Head of caudate nucleus (tissue), 42 donors: Measurements from ENCODE around the gene KIAA1210.

Source experiments
- DNase-seq, 42 donors: peaks; one replicate each; pipeline versions ENCODE4 v3.0.0 to v3.0.0-alpha.2; 2020 to 2021; ENCODE audit warnings: mixed read lengths in 7 of 42
- intact Hi-C: fragments of 100-400 bp; cut with DNase I; formaldehyde crosslinking; loops from one replicate; pipeline ENCODE4 v1.15.0; 2022

Gene KIAA1210

GRCh38 chrX:119127650-119128049 lies at the start of gene KIAA1210:
Gene KIAA1210 (minus strand): TSS chrX:119127812. CDS start chrX:119123642, 4,170 bp downstream.
- intact Hi-C loops, result no loop called here
- no peak for DNase-seq

DNA sequence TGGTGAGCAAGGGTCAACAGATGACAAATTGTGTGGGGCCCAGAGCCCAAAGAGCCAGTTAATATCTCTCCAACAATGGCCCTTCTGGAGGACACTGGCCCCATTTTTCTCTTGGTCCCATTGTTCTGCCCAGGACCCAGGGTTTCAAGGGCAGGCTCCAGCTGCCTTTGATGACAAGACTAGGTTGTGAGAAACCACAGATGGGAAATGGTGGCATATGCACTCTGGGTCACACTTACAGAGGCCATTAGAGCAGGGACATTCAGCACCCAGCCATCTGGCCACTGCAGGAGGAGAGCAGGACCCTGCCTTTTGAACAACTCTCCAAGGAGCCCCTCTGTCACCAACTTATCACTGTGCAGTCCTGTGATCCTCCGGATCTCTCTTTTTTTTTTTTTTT lies 49.7 kb upstream of the KIAA1210 start:
- intact Hi-C loops, result no loop called here
- DNase-seq, result peak in 5 of 42 donors; percentile 11 to 33 (median 22)

GRCh38 chrX:119174900-119175299 lies 47.3 kb upstream of the KIAA1210 start:
- intact Hi-C loops, result no loop called here
- no peak for DNase-seq

DNA sequence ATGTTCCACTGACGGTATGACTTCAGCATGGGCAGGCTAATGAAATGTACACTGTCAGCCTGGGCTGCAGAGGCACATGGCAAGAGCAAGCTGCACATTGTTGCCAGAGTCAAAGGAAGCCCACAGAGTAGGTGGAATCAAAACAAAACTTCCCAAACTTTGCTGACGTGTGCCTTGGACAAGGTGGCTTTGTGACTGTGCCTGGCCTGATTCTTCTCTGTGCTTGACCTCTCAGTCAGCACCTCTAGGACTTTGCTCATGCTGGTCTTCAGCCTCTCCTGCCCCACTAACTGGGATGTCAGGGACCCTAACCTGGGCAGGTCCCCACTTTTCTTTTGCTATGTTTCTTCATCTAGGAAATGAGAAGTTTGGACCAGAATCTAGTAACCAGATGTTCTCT lies 40.5 kb upstream of the KIAA1210 start:
- intact Hi-C loops, result no loop called here

DNA sequence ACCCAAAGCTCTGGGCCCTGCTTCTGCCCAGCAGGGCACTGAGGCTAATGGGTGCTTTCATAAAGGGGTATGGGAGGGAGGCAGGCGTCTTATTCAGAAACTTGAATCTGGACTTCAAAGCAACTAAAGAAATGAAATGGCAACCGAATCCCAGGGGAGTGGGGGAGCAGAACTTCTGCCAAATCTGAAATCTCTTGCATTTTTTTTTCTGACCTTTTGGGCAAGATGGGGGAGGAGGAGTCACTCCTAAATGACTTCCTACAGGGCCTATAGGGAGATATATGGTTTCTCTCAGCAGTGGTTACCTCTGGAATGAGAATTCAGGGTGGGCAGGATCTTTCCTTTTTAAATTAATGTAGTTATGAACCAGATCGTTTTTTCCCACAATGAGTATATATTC lies 30.6 kb upstream of the KIAA1210 start:
- intact Hi-C loops, result no loop called here
- DNase-seq, result no peak

More for the DNA sequence above, 40.5 kb upstream of the KIAA1210 start:
- DNase-seq, result no peak

- intact Hi-C loops, result no loop called here
- no peak for DNase-seq
Measured at GRCh38 chrX:119156241-119156640, 28.6 kb upstream of the KIAA1210 start.

- intact Hi-C loops, result no loop called here
Measured at GRCh38 chrX:119155416-119156035, 27.9 kb upstream of the KIAA1210 start.

DNA sequence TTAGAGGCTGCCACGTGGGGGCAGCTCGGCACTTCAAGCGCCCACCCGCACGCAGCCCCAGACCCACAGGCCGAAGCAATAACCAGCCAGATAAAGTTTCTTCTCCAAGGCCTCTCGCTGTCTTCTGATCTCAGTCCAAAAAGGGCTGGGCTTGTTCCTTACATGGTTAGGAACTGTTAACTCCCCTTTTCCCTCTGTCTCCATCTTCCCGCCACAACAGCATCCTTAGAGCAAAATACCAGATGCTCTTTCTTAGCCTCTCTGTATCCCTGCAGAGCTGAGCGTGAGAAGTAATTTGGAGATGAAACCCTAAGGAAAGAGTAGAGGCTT lies 23.4 kb upstream of the KIAA1210 start:
- intact Hi-C loops, result no loop called here
- peak in 1 of 42 donors; percentile 0 for DNase-seq

More at GRCh38 chrX:119155416-119156035, 27.9 kb upstream of the KIAA1210 start:
- DNase-seq, result no peak

GRCh38 chrX:119150163-119151050 lies 22.8 kb upstream of the KIAA1210 start:
- intact Hi-C loops, result no loop called here
- DNase-seq, result no peak

- intact Hi-C loops, result no loop called here
- no peak for DNase-seq
Measured at GRCh38 chrX:119147486-119147885, 19.9 kb upstream of the KIAA1210 start.

DNA sequence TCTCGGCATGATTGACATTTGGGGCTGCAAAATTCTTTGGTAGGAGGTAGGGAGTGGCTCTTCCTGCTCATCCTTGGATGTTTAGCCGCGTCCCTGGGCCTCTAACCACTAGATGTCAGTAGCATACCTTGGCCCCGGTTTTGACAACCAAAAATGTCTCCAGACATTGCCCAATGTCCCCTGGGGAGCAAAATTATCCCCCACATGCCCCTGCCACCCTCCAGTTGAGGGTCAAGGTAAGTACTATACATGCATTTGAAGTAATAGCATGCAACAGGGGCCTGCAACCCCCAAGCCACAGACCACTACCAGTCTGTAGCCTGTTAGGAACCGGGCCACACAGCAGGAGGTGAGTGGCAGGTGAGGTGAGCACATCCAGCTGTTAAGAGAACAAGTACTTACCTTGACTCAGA lies 17.6 kb upstream of the KIAA1210 start:
- intact Hi-C loops, result no loop called here
- peak in 12 of 42 donors; percentile 1 to 41 (median 14) for DNase-seq

DNA sequence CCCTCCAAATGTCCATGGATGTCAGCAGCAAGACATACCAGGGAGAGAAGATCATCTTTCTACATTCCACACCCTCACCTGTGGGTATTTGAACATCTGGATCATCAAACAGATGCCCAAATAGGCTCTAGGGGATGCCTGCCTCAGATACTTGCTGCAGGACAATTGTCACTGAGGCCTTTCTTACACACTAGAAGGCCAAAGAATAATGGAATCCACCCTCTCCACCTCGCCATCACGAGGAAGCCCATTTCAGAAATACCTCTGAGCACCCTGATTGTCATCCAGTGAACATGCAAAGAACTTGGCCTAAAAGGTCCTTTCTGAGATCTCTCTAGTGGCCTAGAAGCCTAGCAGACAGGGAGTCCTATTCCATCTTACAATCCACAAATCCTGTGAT lies 6.9 kb upstream of the KIAA1210 start:
- intact Hi-C loops, result no loop called here

DNA sequence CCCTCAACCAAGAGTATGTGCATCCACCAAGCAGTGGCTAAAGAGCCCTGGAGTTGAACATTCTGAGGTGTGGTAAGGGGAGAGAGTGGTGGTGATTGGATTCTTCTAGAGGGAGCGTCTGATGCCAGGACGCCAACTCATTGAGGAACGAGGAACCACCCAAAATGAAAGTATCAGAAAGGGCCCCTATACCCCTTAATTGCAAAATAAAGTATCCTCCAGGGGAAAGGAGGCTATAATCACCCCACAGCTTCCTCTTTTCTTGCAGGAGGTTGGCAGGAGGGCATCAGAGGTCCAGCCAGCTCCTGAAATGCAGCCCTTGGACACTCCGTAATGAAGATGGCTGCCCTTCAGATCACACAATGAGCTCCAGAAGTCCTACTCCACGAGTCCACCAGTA lies 5.3 kb upstream of the KIAA1210 start:
- intact Hi-C loops, result no loop called here
- no peak for DNase-seq

More for the DNA sequence above, 6.9 kb upstream of the KIAA1210 start:
- no peak for DNase-seq

DNA sequence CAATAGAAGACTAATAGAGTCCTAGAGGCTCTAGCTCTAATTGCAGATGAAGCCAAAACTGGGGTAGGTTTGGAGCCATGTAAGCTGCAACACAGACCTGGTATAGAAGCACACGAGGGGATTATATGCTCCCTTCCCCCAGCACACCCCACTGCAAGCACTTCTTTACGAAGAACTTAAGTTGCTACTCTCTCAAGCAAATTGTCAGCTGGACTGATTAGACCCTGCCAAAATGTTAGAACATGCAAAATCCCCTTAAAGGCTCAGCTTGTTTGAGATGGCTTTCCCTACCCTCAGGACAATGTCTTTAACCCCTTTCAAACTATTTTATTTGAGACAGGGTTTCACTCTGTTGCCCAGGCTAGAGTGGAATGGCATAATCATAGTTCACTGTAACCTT lies 4.7 kb upstream of the KIAA1210 start:
- DNase-seq, result no peak
- intact Hi-C loops, result no loop called here

GRCh38 chrX:119130911-119131310 lies 3.3 kb upstream of the KIAA1210 start:
- intact Hi-C loops, result no loop called here
- no peak for DNase-seq

- intact Hi-C loops, result no loop called here
- DNase-seq, result no peak
Measured at GRCh38 chrX:119121341-119121740, 6.3 kb downstream of the KIAA1210 start.

DNA sequence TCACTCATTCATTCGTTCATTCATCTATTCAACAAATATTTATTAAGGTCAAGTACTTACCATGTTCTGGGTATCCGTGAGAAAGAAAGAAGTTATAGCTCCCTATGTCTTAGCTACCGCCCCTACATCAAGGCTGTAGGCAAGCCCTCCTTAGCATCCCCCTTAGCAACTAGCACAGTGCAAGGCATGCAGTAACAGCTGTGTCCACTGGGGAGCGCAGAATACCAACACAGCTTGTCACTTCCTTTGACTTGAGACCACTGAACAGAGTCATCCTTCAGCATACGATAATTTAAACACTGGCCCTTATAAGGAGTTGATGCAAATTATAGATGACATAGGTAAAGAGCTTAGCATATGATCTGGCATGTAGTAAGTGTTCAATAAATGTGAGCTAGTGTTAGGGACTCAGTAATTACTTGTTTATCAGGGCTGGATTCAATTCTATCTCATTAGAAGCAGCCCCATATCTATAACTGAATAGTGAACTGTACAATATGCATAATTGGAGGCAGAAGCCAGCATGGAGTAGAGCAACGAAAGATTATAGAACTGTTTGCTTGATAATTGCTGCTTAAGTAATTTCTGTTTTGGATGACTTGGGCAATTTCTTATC lies 8.7 kb downstream of the KIAA1210 start:
- DNase-seq, result peak in 41 of 42 donors; percentile 14 to 78 (median 46)
- intact Hi-C loops, result no loop called here

DNA sequence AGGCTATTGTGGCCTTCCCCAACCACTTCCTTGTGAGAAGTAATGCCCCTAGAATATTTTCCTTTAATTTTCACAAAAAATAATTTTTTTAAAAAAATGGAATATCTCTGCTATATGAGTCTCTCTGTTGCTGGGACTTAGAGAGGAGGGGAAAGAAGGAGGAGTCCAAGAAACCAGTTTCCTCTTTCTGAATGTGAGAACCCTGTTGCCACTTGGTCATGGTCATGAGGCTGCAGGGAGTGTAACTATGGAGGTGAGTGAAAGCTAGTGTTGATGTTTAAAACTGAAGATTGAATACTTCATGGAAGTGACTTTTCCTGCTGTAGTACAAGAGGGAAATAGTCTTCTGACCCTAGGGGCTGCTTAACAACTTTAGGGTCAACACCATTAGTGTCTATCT lies 20.4 kb downstream of the KIAA1210 start:
- intact Hi-C loops, result no loop called here
- DNase-seq, result no peak

DNA sequence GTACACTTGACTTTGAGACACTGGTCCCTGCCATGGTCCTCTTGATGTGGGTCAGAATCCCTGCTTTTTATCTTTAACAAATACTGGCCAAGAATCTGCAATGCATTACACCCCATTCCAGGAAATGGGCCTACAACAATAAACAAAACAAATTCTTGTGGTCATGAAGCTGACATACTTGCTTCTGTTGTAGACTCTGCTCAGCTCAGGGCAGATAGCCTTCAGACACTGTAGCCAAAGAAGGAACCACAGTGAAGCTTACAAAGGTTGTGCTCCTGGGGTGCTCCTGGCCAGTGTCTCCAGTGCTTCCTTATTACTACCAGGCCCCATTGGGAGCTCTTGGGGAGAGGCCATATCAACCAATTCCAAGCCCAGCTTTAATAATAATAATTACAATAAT lies 21.8 kb downstream of the KIAA1210 start:
- intact Hi-C loops, result no loop called here

GRCh38 chrX:119101168-119101567 lies 26.4 kb downstream of the KIAA1210 start:
- intact Hi-C loops, result no loop called here
- no peak for DNase-seq

More for the DNA sequence above, 21.8 kb downstream of the KIAA1210 start:
- no peak for DNase-seq
